WERI-Rb-1 (cell line): ENCODE results near the gene OR2L3.

Source experiments
- DNase-seq: peaks from one replicate; pipeline ENCODE4 v3.0.0-alpha.2; 2020
- H3K27ac ChIP-seq: fragments of 250-450 bp; sonication (Bioruptor Pico); 2 replicates; pipeline ENCODE4 v1.5.1; 2020; ENCODE audit warnings: mild to moderate bottlenecking, moderate library complexity
- H3K27me3 ChIP-seq: fragments of 250-450 bp; sonication (Bioruptor Pico); 2 replicates; pipeline ENCODE4 v1.5.1; 2021; ENCODE audit warnings: mild to moderate bottlenecking, low read depth, moderate library complexity; ENCODE audit not compliant: insufficient read depth, severe bottlenecking
- H3K36me3 ChIP-seq: fragments of 250-450 bp; sonication (Bioruptor Pico); 2 replicates; pipeline ENCODE4 v1.5.1; 2020; ENCODE audit warnings: mild to moderate bottlenecking, moderate library complexity
- H3K4me3 ChIP-seq: 2 replicates; pipeline ENCODE4 v1.5.1; 2011; ENCODE audit warnings: low read depth, mild to moderate bottlenecking, control low read depth, low read length
- H3K9me3 ChIP-seq: fragments of 250-450 bp; sonication (Bioruptor Pico); 2 replicates; pipeline ENCODE4 v1.5.1; 2021; ENCODE audit warnings: mild to moderate bottlenecking, moderate library complexity; ENCODE audit not compliant: severe bottlenecking
- TF ChIP-seq, protein P1 (sequence below): IDR thresholded peaks from 2 replicates; pipeline ENCODE4 v1.5.1; 2011; ENCODE audit warnings: low read depth, mild to moderate bottlenecking, control low read depth, inconsistent platforms, low read length

Gene OR2L3

GRCh38 chr1:248046536-248046935, at the start of gene OR2L3:
Gene OR2L3 (plus strand): TSS chr1:248046836. CDS start chr1:248060682, 13,846 bp downstream.
- DNase-seq, result no peak
- no peak within 1 kb of the TSS for H3K4me3 ChIP-seq
- H3K27ac ChIP-seq, result no peak within 1 kb of the TSS
- H3K27me3 ChIP-seq, result peaks cover 64% of the 10 kb centered on the region
- TF ChIP-seq, protein P1, sequence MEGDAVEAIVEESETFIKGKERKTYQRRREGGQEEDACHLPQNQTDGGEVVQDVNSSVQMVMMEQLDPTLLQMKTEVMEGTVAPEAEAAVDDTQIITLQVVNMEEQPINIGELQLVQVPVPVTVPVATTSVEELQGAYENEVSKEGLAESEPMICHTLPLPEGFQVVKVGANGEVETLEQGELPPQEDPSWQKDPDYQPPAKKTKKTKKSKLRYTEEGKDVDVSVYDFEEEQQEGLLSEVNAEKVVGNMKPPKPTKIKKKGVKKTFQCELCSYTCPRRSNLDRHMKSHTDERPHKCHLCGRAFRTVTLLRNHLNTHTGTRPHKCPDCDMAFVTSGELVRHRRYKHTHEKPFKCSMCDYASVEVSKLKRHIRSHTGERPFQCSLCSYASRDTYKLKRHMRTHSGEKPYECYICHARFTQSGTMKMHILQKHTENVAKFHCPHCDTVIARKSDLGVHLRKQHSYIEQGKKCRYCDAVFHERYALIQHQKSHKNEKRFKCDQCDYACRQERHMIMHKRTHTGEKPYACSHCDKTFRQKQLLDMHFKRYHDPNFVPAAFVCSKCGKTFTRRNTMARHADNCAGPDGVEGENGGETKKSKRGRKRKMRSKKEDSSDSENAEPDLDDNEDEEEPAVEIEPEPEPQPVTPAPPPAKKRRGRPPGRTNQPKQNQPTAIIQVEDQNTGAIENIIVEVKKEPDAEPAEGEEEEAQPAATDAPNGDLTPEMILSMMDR, result no peak
- no peaks in the 10 kb centered on the region for H3K36me3 ChIP-seq
- H3K9me3 ChIP-seq, result no peaks in the 10 kb centered on the region

GRCh38 chr1:247998811-247999210, 47.8 kb upstream of the OR2L3 start:
- no peak for DNase-seq
- TF ChIP-seq, protein P1, result no peak
- Histone ChIP-seq H3K4me3 (no peak overlapping the region), H3K27me3 (peaks cover 53% of the 10 kb centered on the region), H3K36me3 (no peaks in the 10 kb centered on the region), H3K9me3 (no peaks in the 10 kb centered on the region), H3K27ac (no peak overlapping the region)

- DNase-seq, result no peak
- H3K27me3 ChIP-seq, result peaks cover 45% of the 10 kb centered on the region
- no peak overlapping the region for H3K4me3 ChIP-seq
- H3K36me3 ChIP-seq, result no peaks in the 10 kb centered on the region
- no peak overlapping the region for H3K27ac ChIP-seq
- TF ChIP-seq, protein P1, result no peak
- no peaks in the 10 kb centered on the region for H3K9me3 ChIP-seq
Measured at GRCh38 chr1:248000169-248000568, 46.5 kb upstream of the OR2L3 start.

DNA sequence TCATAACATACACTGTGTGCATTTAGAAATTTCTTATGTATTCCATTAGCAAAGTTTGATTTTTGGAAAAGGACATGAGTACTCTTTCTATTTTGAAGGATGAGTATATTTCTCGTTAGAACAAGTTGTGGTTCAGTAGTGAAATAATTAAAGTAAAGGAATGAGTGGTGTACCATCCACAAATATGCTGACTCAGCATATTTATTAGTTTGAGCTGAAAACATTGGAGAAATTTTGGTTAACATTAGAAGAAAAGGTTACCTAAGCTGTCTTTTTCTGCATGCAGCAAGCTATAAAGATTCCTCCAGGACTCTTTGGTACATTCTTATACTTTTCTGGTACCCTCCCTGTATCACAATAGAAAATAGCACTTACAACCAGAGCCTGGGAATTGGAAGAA, 38.9 kb upstream of the OR2L3 start:
- DNase-seq, result no peak
- TF ChIP-seq, protein P1, result no peak
- Histone ChIP-seq H3K27me3 (peaks cover 36% of the 10 kb centered on the region), H3K27ac (no peak overlapping the region), H3K36me3 (no peaks in the 10 kb centered on the region), H3K4me3 (no peak overlapping the region), H3K9me3 (peaks cover 16% of the 10 kb centered on the region)

DNA sequence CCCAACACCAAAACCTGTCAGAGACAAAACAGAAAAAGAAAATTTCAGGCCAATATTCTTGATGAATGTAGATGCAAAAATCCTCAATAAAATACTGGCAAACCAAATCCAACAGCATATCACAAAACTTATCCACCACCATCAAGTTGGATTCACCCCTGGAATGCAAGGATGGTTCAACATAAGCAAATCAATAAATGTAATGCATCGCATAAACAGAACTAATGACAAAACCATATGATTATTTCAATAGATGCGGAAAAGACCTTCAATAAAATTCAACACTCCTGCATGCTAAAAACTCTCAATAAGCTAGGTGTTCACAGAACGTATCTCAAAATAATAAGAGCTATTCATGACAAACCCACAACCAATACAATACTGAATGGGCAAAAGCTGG, 37.0 kb upstream of the OR2L3 start:
- Histone ChIP-seq H3K27ac (no peak overlapping the region), H3K36me3 (no peaks in the 10 kb centered on the region), H3K4me3 (no peak overlapping the region), H3K27me3 (peaks cover 35% of the 10 kb centered on the region), H3K9me3 (peaks cover 16% of the 10 kb centered on the region)
- TF ChIP-seq, protein P1, result no peak
- no peak for DNase-seq

GRCh38 chr1:248013229-248013710, 33.4 kb upstream of the OR2L3 start, which contains the start of gene OR2L5:
Gene OR2L5 (plus strand): TSS chr1:248013660. CDS start chr1:248021948, 8,288 bp downstream.
- no peak for DNase-seq
- peaks cover 40% of the 10 kb centered on the region for H3K27me3 ChIP-seq
- no peaks in the 10 kb centered on the region for H3K36me3 ChIP-seq
- no peak within 1 kb of the TSS for H3K4me3 ChIP-seq
- H3K27ac ChIP-seq, result no peak within 1 kb of the TSS
- TF ChIP-seq, protein P1, result no peak
- peaks cover 16% of the 10 kb centered on the region for H3K9me3 ChIP-seq
